Measurements from ENCODE around the gene BRD4. TPM values are rescaled to one million over a fixed set of nuclear protein-coding genes. Genes with fewer than 3 reads are reported as not detected.

The BRD4 gene
- total RNA-seq, 1 donor from 2014 or later, result 136 TPM

- peaks cover 4% of the 10 kb centered on the region for H3K4me1 Mint-ChIP-seq (ENCODE audit: unreplicated experiment)
- peaks cover 55% of the 10 kb centered on the region for H3K36me3 Mint-ChIP-seq (ENCODE audit: low read depth, unreplicated experiment)
- DNase-seq (ENCODE audit: low spot score), result no peak
- H3K9me3 Mint-ChIP-seq (ENCODE audit: unreplicated experiment), result no peaks in the 10 kb centered on the region
- H3K27ac Mint-ChIP-seq (ENCODE audit: unreplicated experiment), result peak overlapping the region; percentile 61
- no peak overlapping the region for H3K4me3 Mint-ChIP-seq (ENCODE audit: unreplicated experiment)
- peaks cover 9% of the 10 kb centered on the region for H3K27me3 Mint-ChIP-seq (ENCODE audit: unreplicated experiment)
- TF ChIP-seq CTCF (IDR thresholded peaks at IDR 0.05; ENCODE audit: unreplicated experiment), result no peak
Observed at GRCh38 chr19:15255359-15255990, 76.9 kb downstream of the BRD4 start.

GRCh38 chr19:15254547-15254946 is 77.8 kb downstream of the BRD4 start:
- Mint-ChIP-seq H3K36me3 (ENCODE audit: low read depth, unreplicated experiment) (peaks cover 55% of the 10 kb centered on the region), H3K27ac (ENCODE audit: unreplicated experiment) (no peak overlapping the region), H3K9me3 (ENCODE audit: unreplicated experiment) (no peaks in the 10 kb centered on the region), H3K27me3 (ENCODE audit: unreplicated experiment) (peaks cover 12% of the 10 kb centered on the region), H3K4me1 (ENCODE audit: unreplicated experiment) (peaks cover 4% of the 10 kb centered on the region), H3K4me3 (ENCODE audit: unreplicated experiment) (no peak overlapping the region)
- TF ChIP-seq CTCF (IDR thresholded peaks at IDR 0.05; ENCODE audit: unreplicated experiment), result no peak
- no peak for DNase-seq (ENCODE audit: low spot score)

GRCh38 chr19:15253513-15253912 is 78.8 kb downstream of the BRD4 start:
- no peak for DNase-seq (ENCODE audit: low spot score)
- H3K36me3 Mint-ChIP-seq (ENCODE audit: low read depth, unreplicated experiment), result peaks cover 50% of the 10 kb centered on the region
- no peak overlapping the region for H3K27ac Mint-ChIP-seq (ENCODE audit: unreplicated experiment)
- no peaks in the 10 kb centered on the region for H3K9me3 Mint-ChIP-seq (ENCODE audit: unreplicated experiment)
- H3K4me1 Mint-ChIP-seq (ENCODE audit: unreplicated experiment), result peaks cover 4% of the 10 kb centered on the region
- H3K27me3 Mint-ChIP-seq (ENCODE audit: unreplicated experiment), result peaks cover 11% of the 10 kb centered on the region
- H3K4me3 Mint-ChIP-seq (ENCODE audit: unreplicated experiment), result no peak overlapping the region
- no peak for TF ChIP-seq CTCF (IDR thresholded peaks at IDR 0.05; ENCODE audit: unreplicated experiment)

GRCh38 chr19:15253061-15253460 is 79.3 kb downstream of the BRD4 start:
- Mint-ChIP-seq H3K4me3 (ENCODE audit: unreplicated experiment) (no peak overlapping the region), H3K9me3 (ENCODE audit: unreplicated experiment) (no peaks in the 10 kb centered on the region), H3K27ac (ENCODE audit: unreplicated experiment) (no peak overlapping the region), H3K27me3 (ENCODE audit: unreplicated experiment) (peaks cover 10% of the 10 kb centered on the region), H3K36me3 (ENCODE audit: low read depth, unreplicated experiment) (peaks cover 52% of the 10 kb centered on the region), H3K4me1 (ENCODE audit: unreplicated experiment) (peaks cover 4% of the 10 kb centered on the region)
- no peak for TF ChIP-seq CTCF (IDR thresholded peaks at IDR 0.05; ENCODE audit: unreplicated experiment)
- no peak for DNase-seq (ENCODE audit: low spot score)

GRCh38 chr19:15252398-15253018 is 79.8 kb downstream of the BRD4 start:
- H3K4me1 Mint-ChIP-seq (ENCODE audit: unreplicated experiment), result peaks cover 4% of the 10 kb centered on the region

More at GRCh38 chr19:15252398-15253018, 79.8 kb downstream of the BRD4 start:
- H3K9me3 Mint-ChIP-seq (ENCODE audit: unreplicated experiment), result no peaks in the 10 kb centered on the region
- peak; percentile 32 for DNase-seq (ENCODE audit: low spot score)
- H3K27ac Mint-ChIP-seq (ENCODE audit: unreplicated experiment), result no peak overlapping the region
- peak; percentile 23 for TF ChIP-seq CTCF (IDR thresholded peaks at IDR 0.05; ENCODE audit: unreplicated experiment)
- peak overlapping the region; percentile 59 for H3K4me3 Mint-ChIP-seq (ENCODE audit: unreplicated experiment)
- peaks cover 10% of the 10 kb centered on the region for H3K27me3 Mint-ChIP-seq (ENCODE audit: unreplicated experiment)
- H3K36me3 Mint-ChIP-seq (ENCODE audit: low read depth, unreplicated experiment), result peaks cover 52% of the 10 kb centered on the region
